ENCODE data around the gene PCDHGA6.
"Not testable (repeated sequence)": the region's sequence is repeated elsewhere in the genome, so short reads cannot be mapped to it uniquely, and the experiment has no call there.

GRCh38 chr5:141332571-141332970 lies 41.1 kb upstream of the PCDHGA6 start:
- TF ChIP-seq CTCF (IDR thresholded peaks at IDR 0.05); EZH2 (IDR thresholded peaks at IDR 0.05; ENCODE audit: borderline replicate concordance, insufficient read depth, low read depth, low read length, poor library complexity, severe bottlenecking): not testable (repeated sequence)

Data from B cell (primary cell).